Stimulated activated CD4-positive, alpha-beta T cell treated with anti-CD3 and anti-CD28 coated beads, Interleukin-15, amount 100 ng/mL, for 24 hours (primary cell): Measurements from ENCODE around the gene RHOT2.
"Not testable (repeated sequence)": the region's sequence is repeated elsewhere in the genome, so short reads cannot be mapped to it uniquely, and the experiment has no call there.

Source experiments
- DNase-seq: peaks from one replicate; pipeline ENCODE4 v3.0.0-alpha.2; 2020

Gene RHOT2

DNA sequence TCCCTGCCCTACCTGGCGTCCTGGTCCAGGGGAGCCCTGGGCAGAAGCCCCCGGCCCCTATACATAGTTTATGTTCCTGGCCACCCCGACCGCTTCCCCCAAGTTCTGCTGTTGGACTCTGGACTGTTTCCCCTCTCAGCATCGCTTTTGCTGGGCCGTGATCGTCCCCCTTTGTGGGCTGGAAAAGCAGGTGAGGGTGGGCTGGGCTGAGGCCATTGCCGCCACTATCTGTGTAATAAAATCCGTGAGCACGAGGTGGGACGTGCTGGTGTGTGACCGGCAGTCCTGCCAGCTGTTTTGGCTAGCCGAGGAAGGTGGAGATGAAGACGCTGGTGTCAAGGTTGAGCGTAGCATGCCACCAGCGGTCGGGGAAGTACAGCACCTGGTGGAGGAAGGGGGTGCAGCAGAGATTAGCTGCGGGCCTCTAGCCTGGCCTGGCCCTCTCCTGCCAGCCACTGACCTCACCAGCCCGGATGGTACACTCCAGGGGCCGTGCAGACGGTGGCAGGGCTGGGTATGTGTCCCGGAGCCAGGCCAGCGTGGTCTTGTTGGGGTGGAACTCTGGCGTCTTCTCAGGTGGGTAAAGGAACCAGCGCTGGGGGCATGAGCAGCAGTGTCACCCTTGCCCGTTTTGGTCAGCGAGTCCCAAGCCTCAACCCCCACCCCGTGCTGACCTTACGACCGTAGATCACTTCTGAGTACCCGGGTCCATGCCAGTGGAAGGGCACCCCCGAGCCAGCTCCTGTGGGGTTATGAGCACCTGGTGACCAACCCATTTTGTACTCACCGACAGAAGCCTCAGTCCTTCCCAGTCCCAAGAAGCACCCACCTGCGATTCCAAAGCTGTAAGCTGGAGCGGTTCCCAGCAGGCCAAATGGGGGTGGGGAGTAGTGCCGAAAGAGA, 14.8 kb downstream of the RHOT2 start:
- DNase-seq, result no peak

DNA sequence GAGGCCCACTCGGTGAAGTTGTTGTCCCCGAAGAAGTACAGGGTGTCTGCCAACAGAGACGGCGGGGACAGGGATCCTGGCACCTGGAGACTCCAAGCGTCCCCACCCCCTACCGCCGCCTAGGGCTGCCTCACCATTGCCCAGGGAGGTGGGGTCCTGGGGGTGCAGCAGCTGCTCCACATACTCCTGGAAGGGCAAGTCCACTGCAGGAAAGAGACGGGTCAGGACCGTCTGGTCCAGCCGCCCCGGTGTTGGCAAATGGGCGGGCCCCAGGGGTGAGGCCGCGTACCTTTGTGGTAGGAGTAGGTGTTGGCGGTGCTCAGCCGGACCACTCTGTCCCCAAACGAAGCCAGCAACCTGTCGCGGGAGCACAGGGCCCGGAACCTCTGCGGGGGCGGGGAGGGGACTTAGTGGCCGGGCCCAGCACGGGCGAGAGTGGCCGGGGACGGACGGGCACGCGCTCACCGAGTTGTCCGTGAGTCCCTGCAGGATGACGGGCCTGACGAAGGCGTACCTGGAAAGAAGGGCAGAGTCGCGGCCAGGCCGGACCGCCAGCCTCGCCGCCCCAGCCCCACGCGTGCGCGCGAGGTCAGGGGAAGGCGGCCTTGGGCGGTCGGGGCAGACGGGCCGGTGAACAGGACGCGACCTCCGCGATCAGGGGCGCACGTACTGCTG, 15.6 kb downstream of the RHOT2 start:
- peak; percentile 45 for DNase-seq

DNA sequence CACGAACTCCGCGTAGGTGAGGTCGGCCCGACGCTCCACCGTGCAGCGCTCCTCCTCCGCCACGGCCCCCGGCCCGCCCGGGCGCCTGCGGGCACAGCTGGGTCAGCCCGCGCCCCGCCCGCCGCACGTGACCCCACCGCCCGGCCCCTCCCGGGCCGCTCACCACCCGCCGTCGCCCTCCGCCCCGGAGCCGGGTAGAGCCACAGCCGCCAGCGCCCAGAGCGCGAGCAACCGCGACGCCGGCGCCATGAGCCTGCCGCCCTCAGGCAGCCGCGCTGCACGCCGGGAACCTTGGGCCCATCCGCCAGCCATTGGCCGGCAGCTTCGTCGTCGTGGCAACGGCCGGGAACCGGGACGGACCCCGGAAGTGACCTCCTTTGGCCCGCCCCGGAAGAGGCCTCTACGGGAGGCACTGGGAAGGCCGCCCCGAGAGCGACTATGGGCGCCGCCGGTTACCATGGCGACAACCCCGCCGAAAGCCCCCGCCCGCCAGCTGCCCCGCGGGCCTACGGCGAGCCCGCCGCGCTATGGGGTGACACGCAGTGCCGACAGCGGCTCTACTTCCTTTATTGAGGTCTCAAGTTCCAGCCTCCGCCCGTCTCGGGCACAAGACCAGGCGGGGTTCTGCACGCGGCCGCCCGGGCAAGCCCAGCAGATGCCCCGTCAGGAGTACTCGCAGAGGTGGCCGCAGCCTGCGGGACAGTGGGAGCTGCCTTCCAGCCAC, 16.3 kb downstream of the RHOT2 start, which contains the start of gene JMJD8:
Gene JMJD8 (minus strand): TSS at position 264 of the 724 bp plus-strand sequence. CDS start 15 bp downstream, at position 249.
- DNase-seq, result peak; percentile 99

DNA sequence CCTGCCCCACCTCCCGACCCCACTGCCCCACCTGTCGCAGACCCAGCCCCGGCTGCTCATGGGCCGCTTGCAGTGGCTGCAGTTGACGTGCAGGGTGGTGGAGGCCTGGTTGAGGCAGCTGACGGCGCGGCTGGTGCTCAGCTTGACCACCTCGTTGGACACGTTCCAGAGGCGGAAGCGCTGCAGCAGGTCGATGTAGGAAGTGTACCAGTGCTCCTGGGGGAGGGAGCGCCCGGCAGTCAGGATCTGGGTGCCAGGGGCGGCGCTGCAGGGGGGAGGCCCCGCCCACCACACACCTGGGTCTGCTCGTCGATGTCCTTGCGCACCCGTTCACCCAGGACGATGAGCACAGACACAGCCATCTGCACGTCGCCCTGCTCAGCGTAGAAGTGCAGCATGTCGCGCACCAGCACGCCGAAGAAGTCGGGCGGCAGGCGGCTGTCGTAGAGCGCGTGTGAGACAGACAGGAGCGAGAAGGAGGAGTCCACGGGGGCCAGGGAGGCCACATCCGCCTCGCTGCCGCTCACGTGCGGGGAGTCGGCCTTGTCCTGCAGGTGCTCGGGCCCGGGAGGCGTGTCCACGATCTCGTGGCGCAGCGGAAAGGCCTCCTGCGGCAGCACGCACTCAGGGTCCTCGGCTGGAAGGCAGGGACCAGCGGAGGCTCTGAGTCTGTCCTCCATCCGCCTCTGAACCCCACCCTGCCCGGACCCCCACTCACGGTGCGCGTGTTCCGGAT, 17.2 kb downstream of the RHOT2 start:
- DNase-seq, result no peak

DNA sequence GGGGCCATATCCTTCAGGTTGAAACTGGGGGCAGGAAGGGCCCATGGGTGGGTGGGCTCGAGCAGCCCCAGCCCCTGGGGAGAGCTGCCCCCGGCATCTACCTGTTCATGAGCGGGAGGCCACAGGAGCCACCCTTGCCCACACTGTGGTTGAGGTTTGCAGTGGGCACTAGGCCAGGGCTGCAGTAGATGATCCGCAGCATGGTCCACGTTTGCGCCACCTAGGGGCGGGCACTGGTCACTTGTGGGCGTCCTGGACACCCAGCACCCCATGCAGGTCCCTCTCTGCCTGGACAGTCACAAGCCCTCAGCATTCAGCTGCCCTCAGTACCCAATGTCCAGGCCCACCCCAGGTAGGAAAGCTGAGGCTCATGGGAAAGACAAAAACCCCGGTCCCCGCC, 18.0 kb downstream of the RHOT2 start:
- no peak for DNase-seq

DNA sequence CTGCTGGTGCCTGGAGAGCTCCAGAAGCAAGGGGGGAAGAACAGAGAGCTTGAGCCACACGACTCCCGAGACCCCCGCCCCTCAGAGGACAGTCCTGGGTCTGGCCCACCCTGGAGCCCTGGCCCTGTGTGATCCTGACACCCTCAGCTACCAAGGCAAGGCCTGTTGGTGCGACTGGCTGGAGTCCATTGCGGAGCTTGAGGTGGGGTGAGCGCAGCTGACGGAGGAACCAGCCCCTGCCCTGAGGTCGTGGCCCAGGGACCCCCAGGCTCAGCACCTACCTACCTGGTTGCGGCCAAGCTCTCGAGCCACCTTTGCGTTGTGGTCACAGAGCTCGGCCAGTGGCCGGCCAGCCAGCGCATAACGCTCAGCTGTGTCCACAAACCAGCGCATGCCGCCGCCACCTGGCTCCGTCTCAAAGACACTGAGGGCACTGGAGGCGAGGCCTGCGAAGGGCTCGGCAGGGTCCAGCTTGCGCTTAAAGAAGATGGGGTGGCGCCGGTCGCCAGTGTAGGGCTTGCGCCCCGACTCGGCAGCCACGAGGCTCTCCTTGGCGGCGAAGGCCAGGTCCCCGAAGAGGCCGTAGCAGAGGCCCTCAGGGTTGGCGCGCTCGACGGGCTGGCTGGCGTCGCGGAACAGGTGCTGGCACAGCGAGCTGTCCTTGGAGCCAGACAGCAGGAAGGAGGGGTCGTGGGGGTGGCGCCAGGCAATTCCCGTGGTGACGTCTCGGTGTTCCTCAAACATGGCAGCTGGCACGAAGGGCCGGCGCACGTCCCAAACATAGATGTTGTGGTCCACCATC, 18.7 kb downstream of the RHOT2 start:
- no peak for DNase-seq

DNA sequence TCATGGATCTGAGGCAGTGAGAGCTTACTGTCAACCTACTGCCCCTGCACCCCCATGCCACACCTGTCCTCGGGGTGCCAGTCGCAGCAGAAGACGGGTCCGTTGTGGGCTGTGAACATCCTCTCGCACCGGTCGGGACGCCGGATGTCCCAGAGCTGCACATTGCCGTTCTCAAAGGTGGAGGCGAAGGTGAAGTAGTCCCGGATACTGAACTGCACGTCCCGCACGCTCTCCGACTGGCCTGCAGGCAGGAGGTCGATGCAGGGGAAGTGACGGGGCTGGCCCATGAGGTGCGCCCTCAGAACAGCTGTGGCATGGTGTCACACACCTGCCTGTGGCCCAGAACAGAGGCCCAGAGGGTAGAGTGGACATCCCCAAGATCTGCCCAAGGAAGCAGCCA, 19.6 kb downstream of the RHOT2 start:
- DNase-seq, result no peak

DNA sequence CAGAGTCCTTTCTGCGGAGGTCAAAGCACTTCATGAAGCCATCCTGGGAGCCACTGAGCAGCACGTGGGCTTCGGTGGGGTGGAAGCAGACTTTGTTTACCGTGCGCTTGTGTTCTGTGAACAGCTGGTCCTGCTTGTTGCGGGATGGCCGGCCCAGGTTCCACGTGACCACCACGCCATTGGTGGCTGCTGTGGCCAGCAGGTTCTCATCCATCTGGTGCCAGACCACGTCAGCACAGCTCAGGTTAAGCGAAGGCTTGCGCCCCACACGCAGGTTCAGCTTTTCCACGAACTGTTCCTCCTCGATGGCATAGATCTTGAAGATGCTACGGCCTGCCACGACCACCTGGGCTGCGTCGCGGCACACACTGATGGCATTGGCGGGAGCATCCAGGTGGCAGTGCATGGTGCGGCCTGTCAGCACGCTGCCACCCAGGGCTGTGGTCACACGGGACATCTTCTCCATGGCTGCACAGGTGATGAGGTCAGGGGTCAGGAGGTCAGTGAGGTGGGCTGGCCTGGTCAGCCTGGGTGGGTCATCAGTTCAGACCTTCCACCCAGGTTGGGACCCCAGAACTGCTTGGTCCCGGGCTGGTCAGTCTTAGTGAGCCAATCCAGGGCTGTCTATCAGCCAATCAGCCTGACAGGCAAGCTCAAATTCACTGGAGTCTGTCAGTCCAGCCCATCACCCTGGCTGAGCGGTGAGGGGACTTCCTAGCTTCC, 21.4 kb downstream of the RHOT2 start:
- DNase-seq, result no peak

DNA sequence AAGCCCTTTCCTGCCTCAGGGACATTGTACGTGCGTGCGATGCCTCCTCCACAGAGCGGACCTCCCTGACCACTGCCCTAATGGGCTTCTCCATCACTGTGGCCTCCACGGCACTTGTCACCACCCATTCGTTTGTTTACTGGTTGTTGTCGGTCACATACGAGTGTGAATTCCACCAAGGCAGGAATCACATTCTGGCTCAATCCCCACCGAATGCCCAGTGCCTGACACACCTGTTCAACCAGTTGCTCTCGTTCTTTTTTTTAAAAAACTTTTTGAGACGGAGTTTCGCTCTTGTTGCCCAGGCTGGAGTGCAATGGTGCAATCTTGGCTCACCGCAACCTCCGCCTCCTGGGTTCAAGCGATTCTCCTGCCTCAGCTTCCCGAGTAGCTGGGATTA, 23.3 kb downstream of the RHOT2 start:
- not testable (repeated sequence) for DNase-seq

DNA sequence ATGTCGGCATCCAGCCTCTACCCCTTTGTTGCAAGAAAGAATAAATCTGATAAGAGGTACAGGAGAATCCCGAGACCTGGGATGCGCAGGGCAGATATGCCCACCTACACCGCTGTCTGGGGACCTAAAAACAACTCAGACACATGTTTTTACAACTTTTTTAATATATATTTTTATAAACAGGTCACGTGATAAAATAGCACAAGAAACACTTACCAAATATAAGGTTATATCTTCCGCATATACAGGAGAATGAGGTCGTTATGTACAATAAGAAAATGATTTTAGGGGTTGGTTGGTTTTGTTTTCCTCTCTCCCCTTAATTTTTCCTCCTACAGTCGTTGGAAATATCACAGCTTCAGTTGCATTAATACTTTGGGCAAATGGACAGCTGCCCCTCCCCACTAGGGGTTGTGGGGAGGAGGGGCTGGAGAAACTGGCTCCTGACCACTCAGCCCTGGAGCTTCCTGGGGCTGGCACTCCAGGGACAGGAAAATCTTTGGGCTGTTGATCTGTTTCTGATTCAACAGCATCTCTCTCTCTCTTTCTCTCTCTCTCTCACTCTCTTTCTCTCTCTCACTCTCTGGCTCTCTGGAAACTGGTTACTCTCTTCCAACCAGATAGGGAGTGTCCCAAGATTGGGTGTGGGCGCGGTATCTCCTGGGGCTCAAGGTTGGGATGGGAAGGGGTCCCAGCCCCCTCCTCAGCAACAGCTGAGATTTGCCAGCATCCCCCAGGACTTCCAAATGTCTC, 24.6 kb downstream of the RHOT2 start:
- no peak for DNase-seq

DNA sequence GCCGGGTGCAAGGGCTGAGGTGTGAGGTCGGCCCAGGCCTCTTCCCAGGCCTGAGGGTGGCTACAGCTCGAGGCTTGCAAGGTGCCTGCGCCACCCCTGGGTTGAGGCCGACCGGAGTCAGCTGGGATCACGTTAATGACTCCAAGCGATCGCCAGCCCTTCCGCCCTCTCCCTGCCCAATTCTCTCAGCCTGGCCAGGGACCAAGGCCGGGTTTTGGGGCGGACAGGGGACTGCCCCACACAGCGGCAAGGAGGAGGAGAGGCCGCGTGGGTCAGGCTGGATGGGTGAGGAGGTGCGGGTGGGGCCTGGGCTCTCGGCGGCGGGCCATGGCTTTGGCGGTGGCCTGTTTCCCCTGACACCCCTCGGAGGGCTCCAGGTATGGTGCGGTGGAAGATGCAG, 25.4 kb downstream of the RHOT2 start:
- no peak for DNase-seq

DNA sequence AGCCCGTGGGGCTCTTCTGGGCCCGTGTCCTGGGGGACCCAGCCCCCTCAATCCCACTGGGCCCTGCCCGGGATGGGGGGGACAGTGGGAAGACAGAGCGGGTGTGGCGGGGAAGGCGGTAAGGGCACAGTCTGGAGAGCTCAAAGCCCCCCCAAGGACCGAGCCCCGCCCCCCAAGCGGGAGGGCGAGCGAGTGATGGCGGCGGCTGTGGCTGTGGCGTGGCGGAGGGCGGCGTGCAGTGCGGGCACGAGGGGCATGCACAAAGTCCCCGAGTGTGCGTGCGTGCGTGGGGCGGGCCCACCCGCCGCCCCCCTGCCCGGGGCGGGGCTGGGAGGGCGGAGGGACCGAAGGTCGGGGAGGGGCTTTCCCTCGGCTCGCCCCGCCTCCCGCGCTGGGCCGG, 25.8 kb downstream of the RHOT2 start:
- DNase-seq, result no peak

DNA sequence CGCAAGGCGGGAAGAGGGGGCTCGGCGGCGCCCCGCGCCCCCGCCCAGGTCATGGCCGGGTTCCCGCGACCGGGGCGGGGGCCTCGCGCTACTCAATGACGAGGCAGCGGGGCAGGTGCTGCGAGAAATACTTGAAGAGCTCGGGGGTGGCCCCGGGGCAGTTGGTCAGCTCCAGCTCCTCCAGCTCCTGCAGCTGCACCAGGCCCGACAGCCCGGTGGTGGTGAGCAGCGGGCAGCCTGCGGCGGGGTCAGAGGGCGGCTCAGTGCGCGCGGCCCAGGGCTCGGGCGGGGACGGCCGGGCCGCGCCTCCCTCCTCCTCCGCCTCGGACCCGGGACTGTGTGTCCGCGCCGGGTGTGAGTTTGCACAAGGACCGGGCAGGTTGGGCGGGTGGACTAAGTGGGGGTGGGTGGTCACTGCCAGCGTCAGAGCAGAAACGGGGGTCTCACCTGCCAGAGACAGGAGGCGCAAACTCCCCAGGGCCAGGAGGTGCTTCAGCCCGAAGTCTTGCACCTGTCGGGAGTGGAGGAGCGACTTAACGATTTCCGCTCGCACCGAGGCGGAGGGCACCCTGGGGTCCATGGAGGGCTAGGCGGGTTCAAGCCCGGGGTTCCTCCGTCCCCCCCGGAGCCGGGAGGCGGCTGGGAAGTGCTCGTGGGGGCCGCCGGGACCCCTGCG, 26.4 kb downstream of the RHOT2 start:
- DNase-seq, result no peak

DNA sequence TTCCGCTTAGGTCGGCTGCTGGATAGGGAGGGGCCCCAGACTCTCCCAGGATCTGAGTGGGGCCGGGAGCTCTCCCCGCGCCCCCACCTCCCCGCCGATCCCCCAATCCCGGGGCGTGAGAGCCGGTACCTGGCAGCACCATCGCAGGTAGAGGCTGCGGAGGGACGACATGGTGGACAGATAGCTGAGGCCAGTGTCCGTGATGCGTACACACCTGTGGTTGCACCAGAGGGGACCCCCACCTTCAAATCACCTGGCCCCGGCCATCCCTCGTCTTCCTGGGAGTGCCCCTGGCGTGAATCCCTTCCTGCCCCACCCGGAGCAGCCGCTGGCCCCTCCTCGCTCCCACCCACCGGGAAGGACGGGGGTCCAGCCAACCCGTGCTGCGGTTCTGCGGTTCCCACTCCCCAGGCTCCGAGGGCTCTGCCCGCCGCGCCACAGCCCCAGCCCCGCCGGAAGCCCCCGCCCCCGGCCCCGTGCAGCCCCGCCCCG, 27.0 kb downstream of the RHOT2 start:
- DNase-seq, result no peak

DNA sequence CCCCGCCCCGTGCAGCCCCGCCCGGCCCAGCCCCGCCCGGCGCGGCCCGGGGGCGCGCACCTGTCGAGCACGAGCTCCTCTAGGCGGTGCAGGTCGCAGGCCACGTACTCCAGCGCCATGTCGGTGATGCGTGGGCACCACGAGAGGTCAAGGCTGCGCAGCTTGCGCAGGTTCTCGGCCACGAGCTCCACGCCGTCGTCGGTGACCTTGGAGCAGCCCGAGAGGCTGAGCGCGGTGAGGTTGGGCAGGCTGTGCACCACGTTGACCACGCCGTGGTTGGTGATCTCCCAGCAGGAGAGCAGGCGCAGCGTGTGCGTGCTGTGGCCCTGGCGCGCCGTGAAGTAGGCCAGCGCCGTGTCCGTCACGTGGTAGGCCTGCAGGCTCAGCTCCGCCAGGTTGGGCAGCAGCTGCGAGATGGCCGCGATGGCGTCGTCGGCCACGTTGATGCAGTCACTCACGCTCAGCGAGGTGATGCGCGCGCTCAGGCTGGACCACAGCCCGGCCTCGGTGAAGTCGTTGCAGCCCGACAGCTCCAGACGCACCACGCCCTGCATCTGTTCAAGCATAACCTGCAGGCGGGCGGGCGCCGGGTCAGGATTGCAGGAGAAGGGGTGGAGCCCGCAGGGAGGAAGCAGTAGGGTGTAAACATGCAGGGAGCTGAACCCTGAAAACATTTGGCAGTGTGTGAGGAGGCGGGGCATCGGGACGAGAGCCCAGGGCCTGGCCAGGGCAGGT, 27.6 kb downstream of the RHOT2 start:
- DNase-seq, result peak; percentile 79

DNA sequence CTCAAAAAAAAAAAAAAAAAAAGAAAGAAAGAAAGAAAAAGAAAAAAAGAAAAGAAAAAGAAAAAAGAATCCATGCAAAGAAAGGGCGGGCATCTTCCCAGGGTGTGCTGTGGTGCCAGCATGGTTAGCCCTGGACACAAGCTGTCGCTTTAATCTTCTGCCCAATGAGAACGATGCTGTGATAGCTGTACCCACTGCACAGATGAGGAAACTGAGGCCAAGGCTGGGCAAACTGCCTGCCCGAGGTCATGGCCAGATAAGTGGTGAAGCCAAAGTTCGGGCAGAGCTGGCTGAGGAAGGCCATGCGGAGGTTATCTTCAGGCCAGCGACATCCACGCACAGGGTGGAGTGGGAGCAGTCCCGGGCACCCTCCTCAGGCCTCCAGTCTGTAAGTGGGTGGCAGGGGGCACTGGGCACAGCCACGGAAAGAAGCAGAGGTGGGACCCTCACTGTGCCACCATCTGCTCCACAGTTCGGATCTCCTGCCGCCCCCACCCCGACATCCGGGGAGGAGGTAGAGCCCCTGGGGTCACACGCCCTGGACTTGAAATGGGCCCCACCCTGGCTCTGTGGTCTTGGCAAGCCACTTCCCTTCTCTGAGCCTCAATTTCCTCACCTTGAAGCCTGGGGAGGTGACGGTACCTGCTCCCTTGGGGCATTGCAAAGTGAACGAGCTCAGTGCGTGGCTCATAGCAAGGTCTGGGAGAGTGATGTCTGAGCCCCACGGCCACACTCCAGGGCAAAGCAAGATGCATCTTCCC, 31.2 kb downstream of the RHOT2 start:
- DNase-seq, result no peak

DNA sequence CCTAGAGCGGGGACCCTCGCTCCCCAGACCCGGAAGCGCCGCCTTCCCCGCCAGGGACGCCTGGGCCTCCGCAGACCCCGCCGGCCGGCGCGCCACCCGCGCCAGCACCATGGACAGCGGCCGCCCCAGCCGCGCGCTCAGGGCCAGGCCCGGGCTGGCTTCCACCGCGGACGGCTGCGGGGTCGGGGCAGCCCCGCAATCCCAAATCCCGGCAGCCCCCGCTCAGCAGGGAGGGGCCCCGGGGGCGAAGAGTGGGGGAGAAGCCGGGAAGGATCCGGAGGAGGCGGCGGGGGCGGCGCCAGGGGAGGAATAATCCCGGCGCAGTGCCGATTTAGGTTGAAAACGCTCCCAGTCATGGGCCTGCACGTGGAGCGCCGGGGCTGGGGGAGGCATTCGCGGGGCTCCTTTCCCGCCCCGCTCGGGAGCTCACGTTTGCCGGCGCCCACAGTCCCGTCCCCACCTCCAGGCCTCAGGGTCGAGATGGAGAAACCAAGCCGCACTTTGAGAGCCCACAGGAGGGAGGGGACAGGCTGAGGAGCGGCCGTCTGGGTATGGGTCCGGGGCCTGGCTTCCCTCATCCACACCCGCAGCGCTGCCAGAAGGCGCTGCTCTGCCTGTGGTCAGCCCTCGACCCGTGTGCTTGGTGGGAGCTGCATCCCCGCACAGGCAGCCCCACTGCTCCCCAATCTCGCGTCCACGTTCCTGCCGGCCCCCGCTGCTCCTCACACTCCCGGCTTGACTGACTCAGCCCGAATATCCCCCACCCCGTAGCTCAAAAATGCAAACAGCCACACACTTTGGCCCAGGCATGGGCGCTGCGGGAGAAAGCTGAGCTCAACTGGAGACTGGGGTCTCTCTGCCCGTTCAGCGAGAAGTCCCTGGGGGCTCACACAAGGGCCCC, 33.0 kb downstream of the RHOT2 start:
- no peak for DNase-seq
